NCI-H1694 (cell line): Measurements from ENCODE around the gene BAZ2B.

Experiments
- DNase-seq: peaks from one replicate; lab custom pipeline; 2025; lab: John Stamatoyannopoulos, UW

Gene BAZ2B

DNA sequence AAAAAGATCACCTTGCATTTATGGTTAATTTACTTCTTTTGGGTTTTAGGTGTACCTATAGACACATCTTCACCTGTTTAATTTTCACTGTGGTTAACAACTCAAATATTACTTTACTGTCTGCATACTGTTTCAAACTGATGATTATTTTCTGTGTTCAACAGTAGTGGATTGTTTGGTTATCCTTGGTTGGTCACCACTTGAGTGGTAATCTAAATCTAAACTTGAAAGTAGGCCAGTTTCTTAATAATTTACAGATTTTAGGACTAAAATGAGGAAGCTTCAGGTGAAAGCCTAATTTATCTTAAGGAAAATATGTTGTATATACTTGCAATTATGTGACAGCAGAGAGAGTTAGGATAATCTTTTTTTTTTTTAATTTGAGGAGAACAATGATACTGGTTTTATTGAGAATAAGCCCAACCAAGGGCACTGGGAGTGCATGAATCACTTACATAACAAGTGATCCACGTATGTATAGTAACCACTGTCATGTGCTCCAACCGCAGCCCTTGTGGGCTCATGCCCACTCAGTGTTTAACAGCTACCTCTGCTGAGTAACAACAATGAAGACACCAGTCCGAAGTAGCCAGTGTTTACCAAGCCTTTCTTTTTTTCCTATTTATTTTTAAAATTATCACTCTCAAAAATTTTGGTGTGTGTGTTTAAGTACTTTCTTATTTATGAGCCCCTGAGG is 298.8 kb downstream of the BAZ2B start:
- no peak for DNase-seq

DNA sequence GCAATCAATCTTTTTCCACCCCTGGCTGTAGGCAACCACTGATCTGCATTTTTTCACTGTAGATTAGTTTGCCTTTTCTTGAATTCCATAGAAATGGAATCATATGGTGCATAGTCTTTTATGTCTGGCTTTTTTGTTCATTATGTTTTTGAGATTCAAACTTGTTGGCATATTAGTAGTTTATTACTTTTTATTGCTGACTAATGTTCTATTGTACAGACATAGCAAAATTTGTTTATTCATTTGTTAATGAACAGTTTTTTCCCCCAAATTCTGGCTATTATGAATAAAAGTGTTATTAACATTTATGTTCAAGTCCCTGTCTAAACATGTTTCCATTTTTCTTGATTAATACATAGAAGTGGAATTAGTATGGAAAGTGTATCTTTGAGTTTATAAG is 308.4 kb downstream of the BAZ2B start:
- DNase-seq: no peak

DNA sequence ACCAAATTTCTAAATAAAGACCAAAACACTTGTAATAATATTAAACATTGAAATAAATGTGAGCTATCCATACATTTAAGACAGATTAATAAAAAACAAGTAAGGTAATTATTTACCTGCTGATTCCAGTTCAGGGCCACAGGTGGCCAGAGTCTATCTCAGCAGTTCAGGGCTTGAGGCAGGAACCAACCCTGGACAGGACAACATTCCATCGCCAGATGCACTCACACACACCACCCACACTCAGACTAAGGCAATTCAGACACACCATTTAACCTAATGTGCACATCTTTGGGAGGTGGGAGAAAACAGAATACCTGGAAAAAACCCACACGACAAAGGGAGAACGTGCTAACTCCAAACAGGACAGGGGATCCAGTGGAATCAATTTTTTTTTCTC is 315.8 kb downstream of the BAZ2B start:
- DNase-seq: no peak

DNA sequence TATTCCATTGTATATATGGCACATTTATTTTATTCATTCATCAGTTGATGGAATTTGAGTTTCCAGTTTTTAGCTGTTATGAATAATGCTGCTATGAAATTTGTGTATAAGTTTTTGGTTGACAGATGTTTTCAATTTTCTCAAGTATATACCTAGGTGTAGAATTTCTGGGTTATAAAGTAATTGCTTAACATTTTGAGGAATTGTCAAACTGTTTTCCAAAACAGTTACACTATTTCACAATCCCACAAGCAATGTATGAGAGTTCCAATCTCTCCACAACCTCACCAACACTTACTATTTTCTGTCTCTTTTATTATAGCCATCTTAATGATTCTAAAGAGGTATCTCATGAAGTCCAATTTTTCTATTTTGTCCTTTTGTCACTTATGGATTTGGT is 317.4 kb downstream of the BAZ2B start:
- no peak for DNase-seq

DNA sequence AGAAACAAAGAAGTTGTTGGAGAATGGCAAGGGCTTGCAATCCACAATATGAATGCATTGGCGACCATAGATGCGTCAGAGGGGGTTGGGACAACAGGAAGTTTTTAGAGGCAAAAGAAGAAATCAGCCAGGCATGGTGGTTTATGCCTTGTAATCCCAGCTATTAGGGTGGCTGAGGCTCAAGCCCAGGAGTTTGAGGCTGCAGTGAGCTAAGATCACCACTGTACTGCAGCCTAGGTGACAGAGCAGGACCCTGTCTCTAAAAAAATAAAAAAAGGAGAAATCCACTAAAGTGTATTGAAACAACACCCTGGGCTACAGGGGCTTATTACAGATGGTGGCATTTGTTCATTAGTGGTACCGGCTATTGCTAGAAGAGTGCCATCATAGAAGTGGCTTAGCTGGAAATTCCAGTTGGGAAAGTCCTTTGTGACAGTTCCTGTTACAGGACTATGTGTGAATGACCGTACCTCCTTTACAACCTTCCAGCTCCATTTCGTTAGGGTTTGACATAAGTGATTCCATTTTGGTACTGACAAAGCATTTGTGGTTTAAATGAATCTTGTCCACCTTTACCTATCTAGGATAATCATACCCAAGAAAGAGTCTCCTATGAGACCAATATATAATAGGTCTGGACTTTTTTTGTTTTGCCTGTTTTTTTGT is 319.2 kb downstream of the BAZ2B start:
- no peak for DNase-seq

DNA sequence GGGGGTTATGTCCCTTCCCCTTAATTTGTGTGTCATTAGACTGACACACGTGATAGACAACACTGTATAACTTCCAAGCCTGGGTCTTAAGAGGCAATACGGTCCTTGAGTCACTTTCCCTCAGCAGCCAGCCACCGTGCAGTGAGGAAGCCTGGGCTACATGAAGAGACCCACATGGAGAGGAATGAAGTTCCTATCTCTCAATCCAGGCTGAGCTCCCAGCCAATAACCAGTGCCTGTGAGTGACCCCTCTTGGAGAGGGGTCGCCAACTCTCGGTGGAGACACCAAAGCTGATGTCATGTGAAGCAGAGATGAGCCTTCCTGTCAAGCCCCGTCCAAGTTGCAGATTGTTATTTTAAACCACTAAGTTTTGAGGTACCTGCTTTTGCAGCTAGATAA is 324.2 kb downstream of the BAZ2B start:
- DNase-seq: no peak

DNA sequence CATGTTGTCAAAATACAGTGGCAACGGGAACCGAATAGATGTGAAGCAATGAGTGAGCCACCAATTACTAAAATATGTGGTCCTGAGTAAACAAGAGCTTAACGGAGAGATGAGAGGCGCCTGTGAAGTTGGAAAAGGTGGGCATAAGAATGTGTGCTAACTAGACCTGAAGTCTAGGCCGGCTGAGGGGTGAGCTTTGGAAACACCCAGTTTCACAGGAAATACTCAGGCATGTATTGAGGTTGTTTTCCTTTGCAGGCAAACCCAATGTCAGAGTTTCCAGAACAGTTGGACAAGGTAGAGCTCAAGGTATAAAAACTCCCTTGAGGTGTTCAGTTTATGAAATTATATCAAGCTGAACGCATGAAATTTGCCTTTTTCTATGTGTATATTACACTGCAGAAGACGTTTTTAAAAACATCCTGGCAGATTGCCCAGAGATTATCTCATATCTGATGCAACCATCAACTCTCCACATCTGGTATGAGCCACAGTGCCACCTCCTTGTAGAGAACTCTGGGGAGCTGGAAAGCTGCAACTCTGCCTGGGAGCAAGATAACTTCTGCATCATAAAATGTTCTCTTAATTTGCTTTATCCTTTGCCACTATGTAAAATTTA is 325.9 kb downstream of the BAZ2B start:
- DNase-seq: peak; percentile 51

DNA sequence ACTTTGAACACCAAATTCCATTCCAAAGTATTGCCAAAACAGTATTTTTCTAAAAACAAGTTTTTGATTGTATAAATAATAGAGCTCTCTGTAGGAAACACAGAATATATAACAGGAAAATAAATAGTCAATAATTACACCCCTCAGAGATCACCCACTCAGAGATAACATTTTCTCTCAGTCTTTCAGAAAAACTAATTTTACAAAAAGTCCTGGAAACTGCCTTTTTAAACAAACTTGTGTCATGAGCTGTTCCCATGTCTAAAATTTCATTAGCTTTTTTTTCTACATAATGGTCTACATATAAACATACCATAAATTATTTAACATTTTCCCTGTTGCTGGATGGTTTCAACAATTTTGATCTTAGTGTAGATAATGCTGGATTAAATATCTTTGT is 328.6 kb downstream of the BAZ2B start:
- no peak for DNase-seq

DNA sequence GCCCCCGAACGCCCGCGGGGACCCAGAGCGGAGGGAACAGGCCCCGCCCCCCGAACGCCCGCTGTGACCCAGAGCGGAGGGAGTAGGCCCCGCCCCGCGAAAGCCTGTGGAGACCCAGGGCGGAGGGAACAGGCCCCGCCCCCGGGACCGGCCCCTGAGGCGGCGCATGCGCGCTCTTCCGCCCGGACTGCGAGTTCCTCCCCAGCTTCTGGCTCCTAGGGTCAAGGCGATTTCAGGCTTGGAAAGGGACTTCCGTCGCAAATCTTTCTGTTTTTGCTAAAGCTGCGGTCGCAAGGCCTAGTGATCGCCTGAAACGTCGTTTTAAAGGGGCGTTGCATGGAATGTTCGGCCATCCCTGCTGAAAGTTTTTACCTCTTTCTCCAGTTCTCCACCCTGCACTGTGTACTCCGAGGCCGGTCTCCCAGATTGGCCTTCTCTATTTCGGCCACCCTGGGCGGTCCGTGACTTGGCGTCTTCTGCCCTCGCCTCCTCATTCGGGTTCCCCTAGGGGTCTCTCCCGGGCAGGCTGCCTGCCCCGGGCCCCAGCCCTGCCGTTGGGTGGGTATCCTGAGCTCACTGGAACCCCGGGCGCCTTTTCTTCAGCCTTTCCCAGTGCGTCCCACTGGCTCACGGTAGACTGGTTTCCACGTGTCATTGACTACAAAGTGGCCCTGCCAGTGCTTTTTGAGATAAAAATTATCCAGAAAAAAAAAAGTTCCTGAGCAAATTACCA is 329.5 kb downstream of the BAZ2B start:
- peak; percentile 93 for DNase-seq

DNA sequence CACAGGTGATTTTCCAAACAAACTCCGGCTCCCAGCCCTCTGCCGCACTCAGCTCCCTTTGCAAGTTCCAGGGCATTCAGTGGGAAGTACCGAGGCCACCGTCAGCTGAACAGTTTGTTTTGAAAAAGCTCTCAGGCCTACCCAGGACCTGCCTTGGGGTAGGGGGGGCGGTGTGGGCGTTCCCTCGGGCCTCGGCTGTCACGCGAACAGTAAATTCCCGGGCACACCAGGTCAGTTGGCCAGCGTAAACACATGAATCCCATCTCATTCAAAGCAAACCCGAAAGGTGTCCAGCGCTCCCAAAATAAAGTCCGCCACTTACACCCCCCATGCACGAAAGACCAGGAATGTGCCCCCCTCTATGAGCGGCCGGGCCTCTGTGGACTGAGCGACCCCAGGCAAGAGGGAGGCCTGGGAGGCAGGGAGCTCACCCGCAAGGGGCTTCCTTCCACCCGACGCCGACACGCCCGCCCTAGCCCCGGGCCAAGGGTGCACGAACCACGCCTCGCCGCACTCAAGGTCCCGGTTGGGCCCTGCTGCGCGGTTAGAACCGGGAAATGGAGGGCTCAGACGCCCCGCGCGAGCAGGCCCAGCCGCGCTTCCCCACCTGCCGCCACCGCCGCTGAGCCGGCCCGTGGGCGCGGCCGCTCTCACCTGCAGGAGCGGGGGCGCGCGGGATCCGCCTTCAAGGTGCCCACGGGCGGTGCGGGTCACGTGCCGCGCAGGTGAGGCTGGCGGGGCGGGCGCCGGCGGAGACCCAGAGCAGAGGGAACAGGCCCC is 330.2 kb downstream of the BAZ2B start, which contains the start of gene WDSUB1:
TSS of gene WDSUB1 (minus strand) at position 775 of the 780 bp plus-strand sequence. CDS start 3,634 bp downstream, outside the sequence.
- no peak for DNase-seq

DNA sequence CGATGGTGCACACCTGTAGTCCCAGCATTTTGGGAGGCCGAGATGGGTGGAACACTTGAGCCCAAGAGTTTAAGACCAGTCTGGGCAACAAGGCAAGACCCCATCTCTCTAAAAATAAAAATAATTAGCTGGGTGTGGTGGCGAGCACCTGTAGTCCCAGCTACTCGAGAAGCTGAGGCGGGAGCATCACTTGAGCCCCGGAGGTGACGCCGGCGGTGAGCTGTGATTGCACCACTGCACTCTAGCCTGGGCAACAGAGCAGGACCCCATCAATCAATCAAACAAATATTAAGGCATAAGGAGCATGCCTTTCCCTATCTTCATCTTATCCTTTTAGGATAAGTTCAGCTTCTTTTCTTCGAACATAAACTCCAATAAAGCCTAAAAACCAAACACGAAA is 330.9 kb downstream of the BAZ2B start:
- DNase-seq: no peak

DNA sequence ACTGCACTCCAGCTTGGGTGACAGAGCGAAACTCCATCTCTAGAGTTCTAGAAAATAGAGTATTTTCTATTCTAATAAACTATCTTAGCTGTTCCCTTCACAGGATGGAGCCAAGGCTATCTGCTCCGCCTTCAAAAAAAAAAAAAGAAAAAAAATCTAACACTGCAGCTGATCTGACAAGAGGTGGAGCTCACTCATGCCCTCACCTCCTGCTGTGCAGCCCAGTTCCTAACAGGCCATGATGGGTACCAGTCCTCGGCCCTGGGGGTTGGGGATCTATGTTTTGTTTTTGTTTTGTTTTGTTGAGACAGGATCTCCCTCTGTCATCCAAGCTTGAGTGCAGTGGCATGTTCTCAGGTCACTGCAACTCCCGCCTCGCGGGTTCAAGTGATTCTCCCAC is 332.8 kb downstream of the BAZ2B start:
- DNase-seq: no peak

DNA sequence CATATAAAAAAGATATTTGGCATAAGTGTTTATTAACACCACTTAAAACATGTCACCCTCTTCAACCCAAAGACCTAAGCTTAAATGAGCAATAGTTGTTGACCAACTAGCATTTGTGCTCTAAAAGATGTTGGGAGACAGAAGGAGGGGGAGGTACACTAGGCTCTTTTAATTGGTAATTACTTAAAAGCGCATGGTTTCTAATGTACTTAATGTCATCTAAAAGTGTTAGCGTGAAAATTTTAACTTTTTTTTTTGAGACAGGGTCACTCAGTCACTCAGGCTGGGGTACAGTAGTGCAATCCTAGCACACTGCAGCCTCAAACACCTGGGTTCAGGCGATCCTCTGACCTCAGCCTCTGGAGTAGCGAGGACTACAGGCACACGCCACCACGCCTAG is 335.3 kb downstream of the BAZ2B start:
- no peak for DNase-seq

DNA sequence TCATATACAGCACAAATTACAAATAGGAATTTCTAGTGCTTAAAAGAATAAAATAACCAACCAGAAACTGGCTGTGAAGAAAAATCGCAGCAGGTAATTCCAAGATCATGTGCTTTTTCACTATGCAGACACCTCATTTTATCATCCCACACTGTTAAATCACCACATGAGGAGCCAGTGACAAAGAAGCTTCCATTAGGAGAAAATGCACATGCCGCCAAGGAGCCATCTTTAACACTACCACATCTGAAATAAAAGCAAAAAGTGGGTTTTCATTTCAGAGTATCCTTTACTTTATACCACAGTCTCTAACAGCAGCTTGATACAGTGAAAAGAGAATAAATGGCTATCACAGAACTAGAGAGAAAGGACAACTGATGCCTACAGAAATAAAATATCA is 336.6 kb downstream of the BAZ2B start:
- no peak for DNase-seq

DNA sequence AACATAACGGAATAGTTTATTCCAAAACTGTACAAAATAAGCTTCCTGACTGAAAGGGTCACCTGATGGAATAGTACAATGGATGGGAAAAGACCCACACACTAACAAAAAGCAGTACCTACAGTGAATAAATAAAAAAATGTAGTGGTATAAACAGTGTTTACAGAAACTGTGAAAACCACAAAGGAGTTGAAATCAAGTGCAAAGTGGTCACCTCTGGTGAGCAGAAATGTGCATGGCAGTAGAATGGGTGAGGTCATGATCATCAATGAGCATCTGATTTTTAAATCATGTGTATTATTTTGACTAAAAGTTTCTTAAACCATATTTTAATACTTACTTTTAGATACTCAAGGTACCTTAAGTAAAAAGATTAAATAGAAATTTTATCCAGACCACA is 341.2 kb downstream of the BAZ2B start:
- no peak for DNase-seq

DNA sequence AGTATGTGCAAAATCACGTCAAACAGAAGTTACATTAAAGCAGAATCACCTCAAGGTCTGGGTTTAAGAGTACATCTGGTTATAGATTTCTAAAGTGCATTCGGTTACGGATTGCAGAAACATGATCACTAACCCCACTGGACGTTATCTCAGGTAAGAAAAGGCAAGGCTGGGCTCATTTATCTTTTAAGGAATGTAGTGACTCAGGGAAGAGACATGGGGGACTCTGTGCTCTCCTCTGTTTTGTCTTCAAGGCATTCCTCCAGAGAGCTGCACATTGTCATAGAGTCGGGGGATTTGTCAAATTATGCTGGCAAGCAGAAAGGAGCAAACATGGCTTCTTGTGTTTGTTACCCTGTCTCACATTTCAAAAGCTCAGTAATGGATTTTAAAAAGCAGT is 344.2 kb downstream of the BAZ2B start:
- DNase-seq: no peak

DNA sequence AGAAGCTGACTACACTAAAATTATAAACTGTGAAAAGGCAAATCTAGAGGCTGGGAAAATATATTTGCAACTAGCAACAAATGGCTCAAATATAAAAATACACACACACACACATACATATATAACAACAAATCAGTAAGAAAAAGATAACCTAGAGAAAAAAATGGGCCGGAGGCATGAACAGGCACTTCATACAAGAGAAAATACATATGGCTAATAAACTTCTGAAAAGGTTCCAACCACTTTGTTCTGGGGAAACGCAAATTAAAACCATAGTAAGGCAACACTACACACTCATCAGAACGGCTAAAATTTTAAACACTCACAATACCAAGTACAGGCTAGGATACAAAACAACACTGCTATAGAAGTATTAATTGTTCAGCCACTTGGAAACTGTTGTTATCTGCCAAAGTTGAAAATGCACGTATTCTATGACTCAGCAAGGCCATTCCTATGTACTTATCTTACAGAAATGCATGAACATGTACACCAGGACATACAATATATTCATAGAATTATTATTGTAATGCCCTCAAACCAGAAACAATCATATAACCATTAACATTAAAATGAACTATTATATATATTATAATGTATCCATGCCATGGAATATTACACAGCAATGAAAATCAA is 345.5 kb downstream of the BAZ2B start:
- DNase-seq: no peak
